Nasal cavity respiratory epithelium epithelial cell of viscerocranial mucosa (primary cell): ENCODE results near the gene ALAS1. TPM values are rescaled to one million over a fixed set of nuclear protein-coding genes. Genes with fewer than 3 reads are reported as not detected.

Source experiments
- total RNA-seq: library from RNA; depleted of rRNA; stranded (reverse); fragments of >200 nt; gene quantifications from 2 replicates; pipeline ENCODE4 v1.2.3, GENCODE V29; 2014

The ALAS1 gene
- total RNA-seq = 56.0 and 63.2 TPM in 2 replicates

GRCh38 chr3:52197842-52198625 is at the start of gene ALAS1:
ALAS1 (plus strand) TSS chr3:52198160; CDS start chr3:52199242, 1,082 bp downstream.

GRCh38 chr3:52154135-52155094 is 43.5 kb upstream of the ALAS1 start, which contains the start of gene POC1A:
POC1A (minus strand) TSS chr3:52154423; CDS start chr3:52154372, 51 bp downstream.

GRCh38 chr3:52225452-52226228 is 27.7 kb downstream of the ALAS1 start, which contains the start of gene TLR9:
TLR9 (minus strand) TSS chr3:52225645; CDS start chr3:52225529, 116 bp downstream.

GRCh38 chr3:52238761-52239701 is 41.1 kb downstream of the ALAS1 start, which contains the start of gene TWF2:
TWF2 (minus strand) TSS chr3:52239158; CDS start chr3:52239016, 142 bp downstream.

GRCh38 chr3:52245322-52246263 is 47.6 kb downstream of the ALAS1 start, which contains the start of gene PPM1M:
PPM1M (plus strand) TSS chr3:52245759; CDS start chr3:52245825, 66 bp downstream.

Other genes with a start within 250 kb of the ALAS1 start
- under 0.01 TPM in 1 of 2 replicates, not detected in the other for gene GPR62, start 242.8 kb upstream of the ALAS1 start, total RNA-seq
- gene PCBP4, start 230.7 kb upstream of the ALAS1 start, total RNA-seq = 10.3 and 14.7 TPM in 2 replicates
- 16.4 and 27.0 TPM in 2 replicates for gene ABHD14B, start 224.1 kb upstream of the ALAS1 start, total RNA-seq
- gene ABHD14A, start 223.1 kb upstream of the ALAS1 start, total RNA-seq = 1.7 and 2.5 TPM in 2 replicates
- 56.2 and 72.1 TPM in 2 replicates for gene ACY1, start 214.6 kb upstream of the ALAS1 start, total RNA-seq
- 839 and 989 TPM in 2 replicates for gene RPL29, start 202.3 kb upstream of the ALAS1 start, total RNA-seq
- gene DUSP7, start 141.6 kb upstream of the ALAS1 start, total RNA-seq = 53.3 and 110 TPM in 2 replicates
- 2.3 and 2.4 TPM in 2 replicates for gene POC1A, start 43.7 kb upstream of the ALAS1 start, total RNA-seq
- 0.07 TPM in 1 of 2 replicates, not detected in the other for gene TLR9, start 27.5 kb downstream of the ALAS1 start, total RNA-seq
- 37.3 and 51.0 TPM in 2 replicates for gene TWF2, start 41.0 kb downstream of the ALAS1 start, total RNA-seq
- gene PPM1M, start 47.6 kb downstream of the ALAS1 start, total RNA-seq = 2.7 and 8.1 TPM in 2 replicates
- gene WDR82, start 80.5 kb downstream of the ALAS1 start, total RNA-seq = 84.8 and 99.4 TPM in 2 replicates
- 2.4 and 6.2 TPM in 2 replicates for gene GLYCTK, start 89.7 kb downstream of the ALAS1 start, total RNA-seq
- 0.68 and 1.9 TPM in 2 replicates for gene DNAH1, start 118.2 kb downstream of the ALAS1 start, total RNA-seq
- 77.5 and 103 TPM in 2 replicates for gene BAP1, start 211.8 kb downstream of the ALAS1 start, total RNA-seq
- 8.7 and 10.3 TPM in 2 replicates for gene PHF7, start 212.5 kb downstream of the ALAS1 start, total RNA-seq
- gene SEMA3G, start 246.9 kb downstream of the ALAS1 start, total RNA-seq = 0.28 and 0.34 TPM in 2 replicates